K562 (cell line): Measurements from ENCODE around the gene ZNF564. TPM values are rescaled to one million over a fixed set of nuclear protein-coding genes. Genes with fewer than 3 reads are reported as not detected.
A peak's percentile ranks its signal among the peaks of the same experiment; 100 is the strongest.

ENCODE experiments used
- ATF2 ChIP-seq: sonication (generic); formaldehyde crosslinking; IDR thresholded peaks from 2 replicates; pipeline ENCODE4 v1.8.1; 2022; ENCODE audit warnings: missing genetic modification reagents
- BCLAF1 ChIP-seq, 2 experiments: fragments of 450-650 bp in 1 of 2; IDR thresholded peaks; 2 replicates each; pipeline ENCODE4 v1.6.1; 2011 to 2017; ENCODE audit warnings: low read depth in 2 of 2, antibody characterized with exemption in 1 of 2, borderline replicate concordance in 1 of 2, low read length in 1 of 2, mild to moderate bottlenecking in 1 of 2, mixed read lengths in 1 of 2; ENCODE audit not compliant: control insufficient read depth in 1 of 2
- KDM4B ChIP-seq, 2 experiments: fragments of 450-650 bp in 1 of 2; sonication (generic) in 1 of 2; IDR thresholded peaks; 2 replicates each; pipeline ENCODE4 v1.6.1; 2016 to 2017; ENCODE audit warnings: borderline replicate concordance in 2 of 2, antibody characterized with exemption in 1 of 2, low read depth in 1 of 2, mild to moderate bottlenecking in 1 of 2
- MECOM ChIP-seq: fragments of 250-450 bp; sonication (Bioruptor Pico); IDR thresholded peaks from 2 replicates; pipeline ENCODE4 v1.8.0; 2022; ENCODE audit warnings: inconsistent platforms
- NCOA6 ChIP-seq: fragments of 450-650 bp; IDR thresholded peaks from 2 replicates; pipeline ENCODE4 v1.6.1; 2017; ENCODE audit warnings: mild to moderate bottlenecking
- PCBP1 ChIP-seq: fragments of 200-400 bp; formaldehyde crosslinking; IDR thresholded peaks from 2 replicates; pipeline ENCODE4 v1.6.1; 2018; ENCODE audit warnings: mild to moderate bottlenecking, low read depth, low read length; ENCODE audit not compliant: poor library complexity, severe bottlenecking
- XRCC3 ChIP-seq: fragments of 450-650 bp; IDR thresholded peaks from 2 replicates; pipeline ENCODE4 v1.6.1; 2017; ENCODE audit warnings: mild to moderate bottlenecking, moderate library complexity
- ZFP30 ChIP-seq: fragments of 250-450 bp; sonication (Bioruptor Pico); IDR thresholded peaks from 2 replicates; pipeline ENCODE4 v1.8.0; 2022; ENCODE audit warnings: moderate library complexity, mild to moderate bottlenecking, inconsistent platforms, borderline replicate concordance
- ZKSCAN1 ChIP-seq: fragments of 150-350 bp; IDR thresholded peaks from 2 replicates; pipeline ENCODE4 v1.6.1; 2016; ENCODE audit warnings: low read depth, low read length
- ZNF277 ChIP-seq: fragments of 250-450 bp; sonication (Bioruptor Pico); IDR thresholded peaks from 2 replicates; pipeline ENCODE4 v1.8.0; 2022; ENCODE audit warnings: inconsistent platforms, mild to moderate bottlenecking, moderate library complexity, borderline replicate concordance
- ZNF280B ChIP-seq: fragments of 250-450 bp; sonication (Bioruptor Pico); IDR thresholded peaks from 2 replicates; pipeline ENCODE4 v1.5.1; 2021; ENCODE audit warnings: mild to moderate bottlenecking
- ZNF639 ChIP-seq, 2 experiments: fragments of 200-800 bp in 1 of 2; sonication (Bioruptor generic) in 1 of 2; sonication (generic) in 1 of 2; formaldehyde crosslinking in 1 of 2; IDR thresholded peaks in 1 of 2; conservative IDR thresholded peaks in 1 of 2; 2 replicates each; pipeline versions ENCODE4 v1.5.0 to v1.6.1; 2016 to 2020; ENCODE audit warnings: missing compliant biosample characterization in 1 of 2, missing genetic modification characterization in 1 of 2, missing genetic modification reagents in 1 of 2
- polyA plus RNA-seq, 8 experiments: library from polyadenylated mRNA; depleted of rRNA in 4 of 8; stranded (reverse) in 5 of 8; unstranded in 3 of 8; fragments of >200 nt; fragmentation: Nextera tagmentation in 2 of 8; fragmentation: Illumina TruSeq in 1 of 8; extraction: Ambion mirVana in 2 of 8; extraction: Trizol in 1 of 8; gene quantifications; 2 replicates each; pipeline versions ENCODE4 v1.2.1 to v1.2.3, GENCODE V29; 2011 to 2014; ENCODE audit warnings: inconsistent platforms in 1 of 8, missing spikeins in 1 of 8
- total RNA-seq, 7 experiments: library from RNA; depleted of rRNA in 6 of 7; stranded (reverse); fragments of >200 nt in 6 of 7; fragmentation: Illumina TruSeq in 2 of 7; extraction: Trizol in 2 of 7; gene quantifications; 2 replicates each; pipeline versions ENCODE4 v1.2.1 to v1.2.3, GENCODE V29; 2011 to 2021; ENCODE audit warnings: low replicate concordance in 1 of 7

ZNF564 gene
- total and polyA plus RNA-seq, 9 of the 15 experiments (the other 6 are each of a cell fraction or from before 2014, with no cell fraction given) = 1.4 to 8.1 (median 5.6) TPM

- TF ChIP-seq ZNF277 (CRISPR knock-in tag) = no peak
- peak in 1 of 2 experiments; percentile 75; a peak in 1 of 4 replicates for TF ChIP-seq ZNF639 (CRISPR knock-in tag; conservative IDR thresholded peaks at IDR 0.05 in 1 of 2, IDR thresholded peaks at IDR 0.05 in 1 of 2)
- peak in 1 of 2 experiments; percentile 77; a peak in 1 of 4 replicates for TF ChIP-seq KDM4B (IDR thresholded peaks at IDR 0.05; ENCODE audit: borderline replicate concordance in 2 of 2, low read depth in 1 of 2)
- no peak for TF ChIP-seq NCOA6
- TF ChIP-seq PCBP1 = peak; percentile 85
- 0 out of 4 replicates have a peak, but pooled peaks of 1 of the 2 experiments have one; percentile 67 for TF ChIP-seq BCLAF1 (IDR thresholded peaks at IDR 0.05; ENCODE audit: borderline replicate concordance in 1 of 2, control insufficient read depth in 1 of 2, low read depth in 2 of 2, low read length in 1 of 2)
- TF ChIP-seq ZNF280B (CRISPR knock-in tag) = no peak
- TF ChIP-seq ZKSCAN1 = peak; percentile 65
- no peak for TF ChIP-seq ATF2 (CRISPR knock-in tag)
- TF ChIP-seq ZFP30 (CRISPR knock-in tag) = no peak
- TF ChIP-seq XRCC3 = no peak
- TF ChIP-seq MECOM (CRISPR knock-in tag) = no peak
Measured at GRCh38 chr19:12551060-12551832, at the start of gene ZNF564 (continued).
